H1 (cell line): ENCODE results near the gene NXPH4. TPM values are rescaled to one million over a fixed set of nuclear protein-coding genes. Genes with fewer than 3 reads are reported as not detected.

Experiments
- CTCF ChIA-PET: fragments of 300-600 bp; sonication (Branson Sonifier 250); formaldehyde crosslinking; loops from one replicate; lab custom pipeline; 2021; ENCODE audit not compliant: partially characterized antibody; lab: Charles Lee
- POLR2A ChIA-PET: fragments of 300-600 bp; sonication (Branson Sonifier 250); formaldehyde crosslinking; loops from one replicate; lab custom pipeline; 2021; ENCODE audit warnings: inconsistent platforms; ENCODE audit not compliant: partially characterized antibody; lab: Charles Lee
- DNase-seq, 2 experiments: peaks; one replicate each; pipeline versions ENCODE4 v3.0.0 to v3.0.0-alpha.2; 2010 to 2022; ENCODE audit warnings: low spot score in 2 of 2, low read depth in 1 of 2, mixed read lengths in 1 of 2
- FAIRE-seq: peaks from 2 replicates; lab custom pipeline; 2011; peaks lifted over from hg19 to GRCh38; lab: Jason Lieb, UNC
- H2AFZ ChIP-seq: 2 replicates; pipeline ENCODE4 v1.8.1; 2012; ENCODE audit warnings: low read length, inconsistent platforms
- H2AK5ac ChIP-seq: 2 replicates; pipeline ENCODE4 v1.6.1; 2013; ENCODE audit warnings: low read depth, low read length
- H2BK120ac ChIP-seq: replicated peaks from 2 replicates; pipeline ENCODE3; 2013; ENCODE audit warnings: low read depth, low read length, inconsistent platforms
- H2BK12ac ChIP-seq: 2 replicates; pipeline ENCODE4 v1.6.1; 2013; ENCODE audit warnings: low read depth, low read length
- H2BK15ac ChIP-seq: 2 replicates; pipeline ENCODE4 v1.6.1; 2013; ENCODE audit warnings: low read length
- H2BK20ac ChIP-seq: 2 replicates; pipeline ENCODE4 v1.6.1; 2013; ENCODE audit warnings: low read length
- H2BK5ac ChIP-seq: 2 replicates; pipeline ENCODE4 v1.6.1; 2013; ENCODE audit warnings: low read depth, low read length
- H3K14ac ChIP-seq: 2 replicates; pipeline ENCODE4 v1.6.1; 2013; ENCODE audit warnings: inconsistent platforms; ENCODE audit not compliant: insufficient read length
- H3K18ac ChIP-seq: 2 replicates; pipeline ENCODE4 v1.6.1; 2013; ENCODE audit warnings: low read length; ENCODE audit errors: extremely low read depth
- H3K23ac ChIP-seq: 2 replicates; pipeline ENCODE4 v1.6.1; 2013; ENCODE audit warnings: inconsistent platforms; ENCODE audit not compliant: insufficient read length
- H3K23me2 ChIP-seq: 2 replicates; pipeline ENCODE4 v1.6.1; 2013; ENCODE audit warnings: low read depth, low read length
- H3K27ac ChIP-seq: 2 replicates; pipeline ENCODE4 v1.6.1; 2011; ENCODE audit warnings: low read depth, low read length, inconsistent platforms
- H3K27me3 ChIP-seq, 4 experiments: replicated peaks in 1 of 4; 1 replicate in 1 of 4; 2 replicates in 3 of 4; pipeline versions ENCODE4 v1.6.1 to v1.8.1; 2011 to 2013; ENCODE audit warnings: low read length in 3 of 4, mild to moderate bottlenecking in 3 of 4, inconsistent platforms in 2 of 4, mixed read lengths in 2 of 4, moderate library complexity in 1 of 4; ENCODE audit not compliant: control insufficient read depth in 3 of 4, insufficient read depth in 3 of 4; ENCODE audit errors: extremely low read depth in 1 of 4
- H3K36me3 ChIP-seq, 4 experiments: 2 replicates each; pipeline versions ENCODE4 v1.6.1 to v1.8.1; 2011 to 2013; ENCODE audit warnings: mild to moderate bottlenecking in 4 of 4, low read length in 3 of 4, moderate library complexity in 2 of 4, control low read depth in 1 of 4, inconsistent platforms in 1 of 4; ENCODE audit not compliant: insufficient read depth in 4 of 4, control insufficient read depth in 2 of 4
- H3K4ac ChIP-seq: replicated peaks from 2 replicates; pipeline ENCODE3; 2013; ENCODE audit warnings: low read length, low read depth, mixed read lengths, inconsistent platforms; ENCODE audit not compliant: insufficient read length
- H3K4me1 ChIP-seq, 4 experiments: replicated peaks in 1 of 4; 1 replicate in 1 of 4; 2 replicates in 3 of 4; pipeline versions ENCODE4 v1.6.1 to v1.8.1; 2011 to 2013; ENCODE audit warnings: low read length in 3 of 4, inconsistent platforms in 2 of 4, mixed read lengths in 1 of 4; ENCODE audit not compliant: insufficient read depth in 4 of 4, control insufficient read depth in 3 of 4
- H3K4me2 ChIP-seq, 2 experiments: 2 replicates each; pipeline versions ENCODE4 v1.6.1 to v1.8.1; 2011 to 2013; ENCODE audit warnings: low read depth in 2 of 2, low read length in 2 of 2, control low read depth in 1 of 2, inconsistent platforms in 1 of 2, mild to moderate bottlenecking in 1 of 2; ENCODE audit not compliant: insufficient read depth in 1 of 2
- H3K4me3 ChIP-seq, 4 experiments: fragments of 200-600, 300-600 bp in 1 of 4; sonication (generic), shearing (Covaris generic), sonication (Bioruptor Twin) in 1 of 4; 2 replicates each; pipeline versions ENCODE4 v1.5.1 to v1.8.1; 2011 to 2016; ENCODE audit warnings: low read length in 4 of 4, low read depth in 3 of 4, control low read depth in 2 of 4, inconsistent platforms in 2 of 4, mild to moderate bottlenecking in 2 of 4, mixed read lengths in 1 of 4, moderate library complexity in 1 of 4; ENCODE audit not compliant: insufficient read depth in 2 of 4; ENCODE audit errors: extremely low read depth in 1 of 4
- H3K56ac ChIP-seq: replicated peaks from 2 replicates; pipeline ENCODE3; 2013; ENCODE audit warnings: low read depth, mild to moderate bottlenecking, mixed read lengths, low read length, inconsistent platforms; ENCODE audit not compliant: insufficient read length
- H3K79me1 ChIP-seq: 2 replicates; pipeline ENCODE4 v1.6.1; 2013; ENCODE audit warnings: low read depth, low read length, control low read depth
- H3K79me2 ChIP-seq, 2 experiments: 2 replicates each; pipeline versions ENCODE4 v1.6.1 to v1.8.1; 2012 to 2013; ENCODE audit warnings: low read length in 2 of 2, mild to moderate bottlenecking in 2 of 2, inconsistent platforms in 1 of 2; ENCODE audit not compliant: insufficient read depth in 2 of 2, control insufficient read depth in 1 of 2
- H3K9ac ChIP-seq, 4 experiments: replicated peaks in 1 of 4; 1 replicate in 1 of 4; 2 replicates in 3 of 4; pipeline versions ENCODE4 v1.6.1 to v1.8.1; 2011 to 2013; ENCODE audit warnings: low read depth in 3 of 4, low read length in 3 of 4, control low read depth in 2 of 4, mild to moderate bottlenecking in 2 of 4, moderate library complexity in 2 of 4, inconsistent platforms in 1 of 4; ENCODE audit errors: extremely low read depth in 1 of 4
- H3K9me3 ChIP-seq, 2 experiments: 2 replicates each; pipeline versions ENCODE4 v1.6.1 to v1.8.1; 2012 to 2013; ENCODE audit warnings: mild to moderate bottlenecking in 2 of 2, moderate library complexity in 2 of 2, control low read depth in 1 of 2, inconsistent platforms in 1 of 2, low read depth in 1 of 2, low read length in 1 of 2, mixed read lengths in 1 of 2; ENCODE audit not compliant: insufficient read depth in 2 of 2
- H4K20me1 ChIP-seq, 2 experiments: replicated peaks in 1 of 2; 2 replicates each; pipeline versions ENCODE3 to v1.8.1; 2011 to 2013; ENCODE audit warnings: inconsistent platforms in 2 of 2, low read length in 2 of 2, mild to moderate bottlenecking in 1 of 2; ENCODE audit not compliant: insufficient read depth in 2 of 2, control insufficient read depth in 1 of 2
- H4K5ac ChIP-seq: 2 replicates; pipeline ENCODE4 v1.6.1; 2013; ENCODE audit warnings: low read length, low read depth, mixed read lengths, inconsistent platforms; ENCODE audit not compliant: insufficient read length
- H4K8ac ChIP-seq: 2 replicates; pipeline ENCODE4 v1.8.0; 2013; ENCODE audit warnings: mild to moderate bottlenecking, moderate library complexity, low read length, inconsistent platforms; ENCODE audit not compliant: insufficient read depth; ENCODE audit errors: extremely low read depth
- H4K91ac ChIP-seq: replicated peaks from 2 replicates; pipeline ENCODE3; 2013; ENCODE audit warnings: low read length, mixed read lengths, inconsistent platforms; ENCODE audit not compliant: insufficient read length
- CHD1 ChIP-seq: IDR thresholded peaks from 2 replicates; pipeline ENCODE4 v1.6.1; 2012; ENCODE audit warnings: low read depth, low read length, improper control_type of control experiment
- CREB1 ChIP-seq: IDR thresholded peaks from 2 replicates; pipeline ENCODE4 v1.6.1; 2012; ENCODE audit warnings: inconsistent platforms
- HDAC2 ChIP-seq, 2 experiments: fragments of 300-600 bp in 1 of 2; sonication (generic) in 1 of 2; IDR thresholded peaks; 2 replicates each; pipeline ENCODE4 v1.6.1; 2011 to 2012; ENCODE audit warnings: low read depth in 2 of 2, low read length in 2 of 2, mild to moderate bottlenecking in 2 of 2, moderate library complexity in 2 of 2, borderline replicate concordance in 1 of 2, inconsistent platforms in 1 of 2
- KDM5A ChIP-seq: fragments of 200-600 bp; IDR thresholded peaks from 2 replicates; pipeline ENCODE4 v1.7.1; 2012; ENCODE audit warnings: mild to moderate bottlenecking, low read length, inconsistent platforms, mixed read lengths
- NRF1 ChIP-seq: IDR thresholded peaks from 2 replicates; pipeline ENCODE4 v1.6.1; 2011; ENCODE audit warnings: mild to moderate bottlenecking, low read depth, low read length, improper control_type of control experiment
- RAD21 ChIP-seq, 2 experiments: IDR thresholded peaks in 1 of 2; conservative IDR thresholded peaks in 1 of 2; 2 replicates each; pipeline ENCODE4 v1.6.1; 2011; ENCODE audit warnings: low read depth in 2 of 2, low read length in 2 of 2, improper control_type of control experiment in 1 of 2, inconsistent platforms in 1 of 2, mild to moderate bottlenecking in 1 of 2, moderate library complexity in 1 of 2
- SIRT6 ChIP-seq: IDR thresholded peaks from one replicate; pipeline ENCODE4 v1.7.1; 2012; ENCODE audit warnings: low read length, inconsistent platforms
- SIX5 ChIP-seq: IDR thresholded peaks from 2 replicates; pipeline ENCODE4 v1.6.1; 2011; ENCODE audit warnings: mild to moderate bottlenecking, low read depth, low read length
- SP4 ChIP-seq: IDR thresholded peaks from 2 replicates; pipeline ENCODE4 v1.6.1; 2012; ENCODE audit warnings: low read length, inconsistent platforms
- YY1 ChIP-seq: IDR thresholded peaks from 2 replicates; pipeline ENCODE4 v1.6.1; 2011; ENCODE audit warnings: low read depth, mild to moderate bottlenecking, low read length
- WGBS, 2 experiments: shearing (Covaris generic) in 1 of 2; methylation state at CpG; one replicate each; pipeline versions ENCODE4 v1.1.6 to v1.1.7; 2013 to 2015; ENCODE audit warnings: low lambda C conversion rate in 2 of 2, mixed read lengths in 2 of 2, inconsistent platforms in 1 of 2, low coverage in 1 of 2, missing lambda C conversion rate in 1 of 2; ENCODE audit not compliant: insufficient replicate concordance in 2 of 2, insufficient coverage in 1 of 2, insufficient read length in 1 of 2; ENCODE audit errors: extremely low coverage in 1 of 2, missing lambda C conversion rate in 1 of 2; 5-methylcytosine and 5-hydroxymethylcytosine counted together
- polyA plus RNA-seq, 7 experiments: library from polyadenylated mRNA; depleted of rRNA in 3 of 7; stranded (reverse) in 5 of 7; unstranded in 2 of 7; fragments of >200 nt in 5 of 7; fragments of 200-250 nt in 2 of 7; gene quantifications; 1 replicate in 5 of 7; 2 replicates in 1 of 7; 4 replicates in 1 of 7; pipeline versions ENCODE4 v1.2.1 to v1.2.3, GENCODE V29; 2011 to 2013; ENCODE audit warnings: missing spikeins in 2 of 7, mixed read lengths in 2 of 7
- total RNA-seq: library from RNA; stranded (reverse); fragmentation: NEBNext Ultra II Directional; extraction: Animal tissue kit (Norgen Biotek cat#: 25700); gene quantifications from 2 replicates; pipeline ENCODE4 v1.2.1, GENCODE V29; 2021

NXPH4 gene
- total and polyA plus RNA-seq, 2 of the 8 experiments (the other 6 are each of a cell fraction or from before 2014, with no cell fraction given), result 0.92 to 1.7 TPM

DNA sequence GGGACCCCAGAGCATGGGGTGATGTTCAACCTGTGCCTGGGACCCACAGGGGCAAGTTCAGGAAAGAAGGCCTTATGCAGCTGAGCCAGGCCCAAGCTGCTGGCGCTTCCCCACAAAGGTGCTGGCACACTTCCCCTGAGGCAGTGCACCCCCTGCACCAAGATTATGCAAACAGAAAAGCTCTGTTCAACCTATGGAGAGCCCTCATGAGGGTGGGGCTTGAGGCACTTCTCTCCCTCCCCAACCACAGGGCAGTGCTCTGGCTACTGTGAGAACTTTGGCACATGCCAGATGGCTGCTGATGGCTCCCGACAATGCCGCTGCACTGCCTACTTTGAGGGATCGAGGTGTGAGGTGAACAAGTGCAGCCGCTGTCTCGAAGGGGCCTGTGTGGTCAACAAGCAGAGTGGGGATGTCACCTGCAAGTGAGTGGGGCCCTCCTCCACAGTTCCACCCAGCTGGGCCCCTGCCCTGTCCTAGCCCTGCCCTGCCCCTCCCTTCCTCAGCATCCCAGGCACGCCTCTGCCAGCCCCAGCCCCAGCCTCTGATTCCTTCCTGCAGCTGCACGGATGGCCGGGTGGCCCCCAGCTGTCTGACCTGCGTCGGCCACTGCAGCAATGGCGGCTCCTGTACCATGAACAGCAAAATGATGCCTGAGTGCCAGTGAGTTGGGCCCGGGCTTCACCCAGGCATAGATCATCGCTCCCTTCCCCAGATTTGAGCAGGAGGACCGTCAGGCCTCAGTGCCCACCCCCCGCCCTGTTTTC, 5.5 kb upstream of the NXPH4 start:
- Histone ChIP-seq H2BK20ac (no peak overlapping the region), H2AK5ac (no peak overlapping the region), H3K4me1 (peaks cover 9 to 24% (median 17%) of the 10 kb centered on the region in 4 experiments), H3K79me2 (no peaks in the 10 kb centered on the region), H4K5ac (no peak overlapping the region), H3K9ac (no peak overlapping the region), H3K4me3 (no peak overlapping the region), H3K14ac (no peak overlapping the region), H3K27ac (no peak overlapping the region), H4K8ac (no peak overlapping the region), H3K4ac (no peak overlapping the region), H3K23me2 (no peaks in the 10 kb centered on the region; the same call in 1 of the 2 replicates), H3K23ac (no peak overlapping the region), H2BK12ac (no peak overlapping the region), H3K36me3 (peaks cover 10 to 45% (median 30%) of the 10 kb centered on the region in 4 experiments), H3K79me1 (no peaks in the 10 kb centered on the region), H4K91ac (no peak overlapping the region), H2BK15ac (no peak overlapping the region), H3K18ac (no peak overlapping the region), H3K4me2 (no peak overlapping the region), H2BK120ac (no peak overlapping the region), H3K27me3 (peaks cover 16 to 25% (median 23%) of the 10 kb centered on the region in 4 experiments), H3K9me3 (no peaks in the 10 kb centered on the region), H4K20me1 (peaks cover 2 to 14% of the 10 kb centered on the region in 2 experiments), H3K56ac (no peak overlapping the region), H2AFZ (no peak overlapping the region), H2BK5ac (no peak overlapping the region)
- ChIA-PET CTCF (interaction anchor here (0.7 to 10.1 kb wide), 4 partner anchors 8 to 50 kb away, joined by 3 to 726 read pairs (median 40); partner anchors contain the start of genes SHMT2 and STAC3), POLR2A (interaction anchor here (0.7 to 7.0 kb wide), 4 partner anchors 9 to 27 kb away, joined by 3 to 53 read pairs (median 28); partner anchors contain the start of gene SHMT2)
- FAIRE-seq (no peak), DNase-seq (no peak)
- WGBS, 2 experiments, result 95% methylated on average over 14 of the region's 16 CpGs; no CpG with 5 or more reads in 1 of the 2 experiments
- TF ChIP-seq HDAC2 (IDR thresholded peaks at IDR 0.05; ENCODE audit: borderline replicate concordance in 1 of 2, low read depth in 2 of 2, low read length in 2 of 2), result no peak
- no peak for TF ChIP-seq SP4
- no peak for TF ChIP-seq CREB1
- no peak for TF ChIP-seq NRF1
- no peak for TF ChIP-seq SIRT6
- TF ChIP-seq RAD21 (IDR thresholded peaks at IDR 0.05 in 1 of 2, conservative IDR thresholded peaks at IDR 0.05 in 1 of 2; ENCODE audit: low read depth in 2 of 2, low read length in 2 of 2), result no peak
- no peak for TF ChIP-seq YY1
- no peak for TF ChIP-seq KDM5A
- no peak for TF ChIP-seq CHD1
- no peak for TF ChIP-seq SIX5
